ENCODE data around the gene ATXN7. TPM values are rescaled to one million over a fixed set of nuclear protein-coding genes. Genes with fewer than 3 reads are reported as not detected.

The ATXN7 gene
- polyA plus RNA-seq, 1 donor: 11.3 TPM

GRCh38 chr3:63981980-63982379 lies 118.3 kb downstream of the ATXN7 start:
- no peak for DNase-seq (ENCODE audit: low read depth)

DNA sequence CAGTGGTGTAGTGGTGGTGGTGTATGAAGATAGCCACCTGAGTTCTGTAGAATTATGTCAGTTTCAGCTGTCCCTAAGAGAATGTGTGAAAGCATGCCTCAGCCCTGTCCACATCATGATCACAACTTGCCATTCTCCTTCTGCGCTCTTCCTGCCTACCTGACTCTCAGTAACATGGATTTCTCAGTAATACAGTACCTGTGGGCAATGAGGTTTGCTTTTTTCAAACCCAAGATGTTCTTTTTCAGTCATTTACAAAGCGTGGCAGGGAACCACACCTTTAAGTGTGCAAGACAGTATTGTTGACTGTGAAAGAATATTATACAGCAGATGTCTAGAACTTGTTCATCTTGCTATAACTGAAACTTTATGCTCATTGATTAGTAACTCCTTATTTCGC lies 120.7 kb downstream of the ATXN7 start:
- no peak for DNase-seq (ENCODE audit: low read depth)

DNA sequence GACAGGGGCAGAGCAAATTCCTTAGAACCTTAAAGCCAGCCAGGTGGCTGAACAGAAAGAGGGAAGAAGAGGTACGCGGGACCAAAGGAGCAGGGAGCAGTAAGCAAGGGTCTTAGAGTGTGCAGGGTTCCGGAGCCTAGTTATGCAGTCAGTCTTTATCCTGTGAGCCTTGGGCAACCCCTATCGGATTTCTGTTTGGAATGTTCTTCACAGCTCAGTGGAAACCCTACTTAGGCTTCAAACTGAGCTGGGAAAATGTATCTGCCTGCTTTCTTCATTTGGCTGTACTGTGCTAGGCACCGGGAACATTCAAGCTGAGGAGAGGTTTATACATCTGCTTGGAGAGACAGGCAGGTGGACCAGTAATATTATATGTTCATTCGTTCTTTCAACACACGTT lies 122.5 kb downstream of the ATXN7 start:
- DNase-seq (ENCODE audit: low read depth): no peak

GRCh38 chr3:63986831-63987230 lies 123.2 kb downstream of the ATXN7 start:
- DNase-seq (ENCODE audit: low read depth): no peak

DNA sequence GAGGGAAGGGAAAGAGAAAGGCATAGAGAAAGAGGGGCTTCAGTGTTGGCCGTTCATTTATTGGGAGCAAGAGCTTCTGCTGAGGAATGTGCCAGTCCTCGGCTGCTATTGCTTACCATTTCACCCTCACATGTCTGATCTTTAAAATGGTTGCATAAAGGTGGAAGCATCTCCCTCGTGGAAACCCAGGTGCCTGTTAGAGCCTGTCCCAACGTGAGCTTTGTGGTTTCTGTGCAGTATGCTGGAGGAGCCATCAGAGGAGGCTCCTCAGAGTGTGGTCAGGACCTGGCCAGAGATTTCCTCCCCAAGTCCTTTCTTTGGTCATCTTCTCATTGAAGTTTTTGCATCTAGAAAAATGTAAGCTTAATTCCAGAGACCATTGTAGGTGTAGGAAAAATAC lies 125.3 kb downstream of the ATXN7 start:
- DNase-seq (ENCODE audit: low read depth): no peak

GRCh38 chr3:63990204-63990603 lies 126.5 kb downstream of the ATXN7 start:
- no peak for DNase-seq (ENCODE audit: low read depth)

- no peak for DNase-seq (ENCODE audit: low read depth)
Observed at GRCh38 chr3:63990733-63991132, 127.1 kb downstream of the ATXN7 start.

DNA sequence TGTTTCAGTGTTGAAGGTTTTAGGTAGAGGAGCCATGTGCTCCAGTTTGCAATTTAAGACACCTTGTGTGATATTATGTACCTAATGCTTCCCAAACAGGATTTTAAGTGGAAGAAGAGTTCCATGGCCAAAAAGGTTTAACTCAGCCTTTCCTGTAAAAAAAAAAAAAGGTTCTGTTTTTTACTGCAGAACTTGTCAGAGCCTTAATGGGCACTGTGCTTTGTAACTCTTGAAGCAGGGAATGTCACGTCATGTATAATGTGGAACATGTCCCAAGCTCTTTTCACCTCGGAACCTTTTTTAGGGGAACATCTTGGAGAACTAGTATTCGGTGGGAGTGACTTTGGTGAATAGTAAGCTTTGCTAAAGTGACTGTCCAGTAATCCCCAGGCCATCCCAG lies 128.0 kb downstream of the ATXN7 start:
- no peak for DNase-seq (ENCODE audit: low read depth)

DNA sequence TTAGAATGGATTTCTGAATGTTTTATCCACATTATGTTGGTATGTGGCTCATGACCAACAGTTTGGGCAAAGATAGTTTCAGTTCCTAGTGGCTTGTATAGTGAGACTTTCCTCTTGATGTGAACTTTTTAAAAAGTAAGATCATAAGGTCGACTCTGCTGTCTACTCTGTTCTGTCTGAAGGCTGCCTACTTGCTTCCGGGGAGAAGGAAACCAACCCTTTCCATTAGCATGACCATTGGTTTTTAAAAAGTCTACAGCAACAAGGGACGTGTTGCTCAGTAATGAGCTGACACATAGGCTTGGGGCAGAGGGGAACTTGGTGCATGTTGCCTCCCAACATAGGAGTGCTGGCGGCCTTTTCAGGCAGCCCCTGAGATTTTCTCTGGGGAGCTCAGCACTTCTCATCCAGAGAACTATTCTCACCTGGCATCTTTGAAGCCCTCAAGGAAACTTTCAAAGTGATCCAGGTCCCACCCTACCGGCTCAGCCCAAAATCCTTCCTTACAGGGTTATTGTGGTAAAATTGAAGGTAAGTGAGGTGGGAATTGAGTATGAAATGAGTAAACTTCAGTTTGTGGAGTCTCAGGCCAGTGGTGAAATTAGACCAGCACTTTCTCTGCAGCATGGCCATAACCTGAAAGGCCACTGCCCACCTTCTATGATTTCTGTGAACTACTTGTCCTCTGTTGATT lies 129.0 kb downstream of the ATXN7 start:
- no peak for DNase-seq (ENCODE audit: low read depth)

- DNase-seq (ENCODE audit: low read depth): peak; percentile 58
Observed at GRCh38 chr3:63993653-63994079, 130.0 kb downstream of the ATXN7 start.

- DNase-seq (ENCODE audit: low read depth): no peak
Observed at GRCh38 chr3:63995086-63995485, 131.4 kb downstream of the ATXN7 start.

DNA sequence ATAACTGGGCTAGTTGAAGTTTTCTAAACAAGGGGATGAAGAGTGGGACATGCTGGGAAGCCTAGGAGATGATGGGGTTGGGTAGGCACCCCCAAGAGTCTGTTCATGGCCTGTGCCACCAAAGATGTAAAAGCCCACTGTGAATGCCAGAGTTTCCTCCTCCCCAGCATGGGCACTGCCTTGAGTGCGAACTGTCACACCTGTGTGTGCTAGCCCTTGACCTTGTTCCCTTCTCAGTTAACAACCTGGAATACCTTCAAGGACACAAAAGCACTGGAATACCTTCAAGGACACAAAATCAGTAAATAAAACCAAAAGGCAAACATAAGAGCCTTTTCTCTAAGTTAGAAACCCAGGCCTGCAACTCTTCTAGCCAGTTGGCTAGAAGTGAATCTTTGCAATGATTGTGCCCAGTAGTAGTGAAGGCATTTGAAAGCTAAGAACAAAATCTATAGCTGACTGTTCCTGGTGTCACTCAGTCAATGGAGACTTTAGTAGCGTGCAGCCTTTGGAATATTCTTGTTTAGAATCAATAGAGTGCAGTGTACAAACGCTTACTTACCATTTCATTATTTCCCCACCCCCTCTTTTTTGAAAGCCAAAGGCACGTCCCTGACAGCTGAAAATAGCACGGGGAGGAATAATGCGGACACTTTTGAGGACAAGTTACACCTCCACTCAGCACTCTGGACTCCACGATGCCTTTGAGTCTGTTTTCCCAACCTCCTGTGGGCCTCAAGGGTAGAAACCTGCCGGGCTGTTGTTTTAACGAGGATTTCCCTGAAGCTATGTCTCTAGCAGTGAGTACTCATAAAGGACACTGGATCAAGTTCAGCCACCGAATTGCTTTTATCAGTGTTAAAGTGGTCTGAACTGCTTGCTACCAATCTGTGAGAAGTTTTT lies 135.4 kb downstream of the ATXN7 start:
- no peak for DNase-seq (ENCODE audit: low read depth)

GRCh38 chr3:64000453-64001055 lies 136.9 kb downstream of the ATXN7 start:
- DNase-seq (ENCODE audit: low read depth): no peak

GRCh38 chr3:64002233-64002632 lies 138.6 kb downstream of the ATXN7 start:
- DNase-seq (ENCODE audit: low read depth): no peak

DNA sequence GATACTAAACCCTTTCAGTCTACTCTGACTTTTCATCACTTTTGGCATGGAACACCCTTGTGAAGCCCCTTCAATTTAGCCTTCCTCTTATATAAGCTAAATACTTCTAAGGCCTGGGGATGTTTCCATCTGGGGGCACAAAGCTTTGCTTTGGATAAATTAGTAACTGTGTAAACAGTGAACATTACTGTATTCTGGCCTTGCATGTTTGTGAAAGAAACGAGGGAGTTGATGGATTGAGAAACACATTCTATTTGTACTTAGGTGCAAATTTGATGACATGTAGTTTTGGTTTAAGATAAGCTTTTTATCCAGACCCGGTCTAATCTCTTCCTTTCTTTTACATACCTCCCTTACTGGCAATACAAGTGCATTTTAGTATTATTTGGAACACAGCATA lies 139.9 kb downstream of the ATXN7 start:
- DNase-seq (ENCODE audit: low read depth): no peak

- DNase-seq (ENCODE audit: low read depth): no peak
Observed at GRCh38 chr3:64008017-64008416, 144.3 kb downstream of the ATXN7 start.

DNA sequence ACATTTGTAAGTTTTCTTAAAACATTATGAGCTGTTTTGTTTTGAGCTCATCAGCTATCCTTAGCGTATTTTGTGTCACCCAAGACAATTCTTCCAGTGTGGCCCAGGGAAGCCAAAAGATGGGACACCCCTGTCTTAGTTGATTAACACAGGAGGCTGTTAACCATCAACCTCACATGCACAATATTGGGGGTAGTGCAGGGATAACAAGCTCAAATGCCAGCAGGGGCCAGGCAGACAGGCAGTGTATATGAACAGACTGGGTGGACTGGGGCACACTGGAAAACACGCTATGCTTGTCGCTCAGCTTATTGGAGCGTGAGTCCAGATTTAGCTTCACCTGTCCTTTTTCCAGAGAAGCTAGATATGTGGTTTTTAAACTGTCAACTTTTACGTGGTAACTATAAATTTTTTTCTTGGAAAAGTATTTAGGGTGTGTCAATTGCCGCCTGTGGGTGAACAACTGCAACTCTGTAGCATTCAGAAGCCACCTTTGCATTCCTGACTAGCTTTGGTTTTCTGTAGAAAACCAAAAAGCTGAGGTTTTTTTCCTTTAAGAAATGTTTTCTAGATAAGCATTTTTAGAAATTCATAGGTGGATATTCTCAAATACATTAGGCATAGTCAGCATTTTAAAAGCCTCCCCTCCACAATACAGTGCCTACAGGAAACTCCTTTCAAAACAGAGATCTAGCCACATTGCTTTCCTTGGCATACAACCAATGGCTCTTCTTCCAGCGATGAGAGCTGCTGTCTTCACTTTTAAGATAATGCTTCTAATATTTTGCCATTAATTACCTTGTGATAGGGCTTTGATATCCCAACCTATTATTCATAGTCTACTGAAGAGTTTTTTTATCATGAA lies 145.1 kb downstream of the ATXN7 start:
- DNase-seq (ENCODE audit: low read depth): no peak

DNA sequence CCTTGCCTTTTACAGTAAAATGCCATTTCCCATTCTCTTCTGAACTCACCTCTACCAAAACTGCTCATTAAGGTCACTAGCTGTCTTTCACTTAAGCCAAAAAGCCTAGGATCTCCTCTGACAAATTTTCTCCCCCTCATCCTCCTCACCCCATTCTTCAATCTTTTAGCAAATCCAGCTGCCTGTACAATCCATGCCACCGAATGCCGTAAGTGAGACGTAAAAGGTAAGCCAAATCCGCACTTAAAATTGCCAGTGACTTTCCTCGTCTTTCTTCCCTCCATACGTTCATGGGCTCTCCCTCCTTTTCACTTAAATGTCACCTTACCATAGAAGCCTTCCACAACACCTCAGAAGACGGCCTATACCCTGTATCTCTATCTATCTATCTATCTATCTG lies 145.9 kb downstream of the ATXN7 start:
- DNase-seq (ENCODE audit: low read depth): no peak

DNA sequence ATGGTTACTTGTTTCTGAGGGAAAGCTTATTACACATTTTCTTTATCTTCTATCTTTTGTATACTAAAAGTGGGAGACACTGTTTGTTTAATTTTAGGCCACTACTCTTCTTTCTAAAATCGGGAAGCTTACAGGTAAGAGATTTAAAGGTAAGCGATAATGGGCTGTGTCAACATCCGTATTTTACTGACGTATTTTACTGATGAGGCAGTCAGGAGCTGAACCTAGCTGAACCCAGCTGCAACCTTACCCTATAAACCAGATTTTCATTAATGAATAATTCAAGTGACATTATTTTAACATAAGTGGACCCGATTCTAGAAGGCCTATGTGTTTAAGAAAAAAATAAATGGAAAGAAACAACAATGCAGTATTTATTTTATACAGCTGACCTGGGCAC lies 146.5 kb downstream of the ATXN7 start:
- DNase-seq (ENCODE audit: low read depth): no peak

DNA sequence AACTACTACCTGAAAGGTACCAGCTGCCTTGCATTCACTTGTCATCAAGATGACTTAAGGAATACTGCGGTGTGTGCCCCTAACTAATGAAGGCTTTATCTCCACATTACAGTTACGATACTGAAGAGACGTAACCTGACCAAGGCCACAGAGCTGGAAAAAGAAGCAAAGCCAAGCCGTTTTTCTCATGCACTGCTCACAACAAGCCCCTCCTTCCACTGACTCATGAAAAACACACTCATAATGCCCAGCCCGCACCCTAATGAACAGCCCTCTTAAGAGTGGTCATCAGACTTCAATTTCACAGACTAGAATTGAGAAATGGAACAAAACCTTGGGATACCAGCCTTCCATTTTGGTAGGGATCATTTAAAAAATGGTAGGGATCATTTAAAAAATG lies 148.0 kb downstream of the ATXN7 start:
- no peak for DNase-seq (ENCODE audit: low read depth)

GRCh38 chr3:64016941-64017620 lies 153.4 kb downstream of the ATXN7 start:
- no peak for DNase-seq (ENCODE audit: low read depth)

Measured in forelimb muscle (tissue), 1 donor.